HG02588 (cell line): ENCODE data around the gene SLC41A3.

Experiments used
- ATAC-seq: cut with Tn5 transposase; IDR thresholded peaks from one replicate; pipeline ENCODE4 v1.9.1; 2021; ENCODE audit warnings: mild to moderate bottlenecking, moderate library complexity; ENCODE audit not compliant: unreplicated experiment

The SLC41A3 gene

DNA sequence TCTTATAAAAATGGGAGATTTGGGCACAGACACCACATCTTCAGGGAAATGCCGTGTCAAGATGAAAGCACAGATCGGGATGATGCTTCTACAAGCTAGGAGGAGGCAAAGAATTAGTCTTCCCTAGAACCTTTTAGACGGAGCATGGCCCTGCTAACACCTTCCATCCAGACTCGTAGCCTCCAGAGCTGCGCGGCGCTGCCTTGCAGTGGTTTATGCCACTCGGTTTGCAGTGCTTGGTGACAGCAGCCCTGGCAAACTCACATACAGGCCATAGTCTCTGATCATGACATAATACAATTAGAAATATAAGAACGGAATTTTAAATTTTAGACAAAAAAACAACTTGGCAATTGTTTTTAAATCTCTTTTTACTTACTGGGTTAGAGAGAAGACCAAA is 37.1 kb upstream of the SLC41A3 start:
- ATAC-seq: no peak

DNA sequence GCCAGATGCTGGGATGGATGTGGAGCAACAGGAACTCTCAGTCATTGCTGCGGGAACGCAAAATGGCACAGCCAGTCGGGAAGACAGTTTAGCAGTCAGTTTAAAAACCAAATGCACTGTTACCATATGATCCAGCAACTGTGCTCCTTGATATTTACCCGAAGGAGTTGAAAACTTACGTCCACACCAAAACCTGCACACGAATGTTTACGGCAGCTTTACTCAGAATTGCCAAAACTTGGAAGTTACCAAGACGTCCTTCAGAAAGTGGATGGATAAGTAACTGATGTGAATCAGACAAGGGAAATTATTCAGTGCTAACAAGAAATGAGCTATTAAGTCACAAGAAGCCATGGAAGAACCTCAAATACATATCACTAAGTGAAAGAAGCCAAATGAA is 36.1 kb upstream of the SLC41A3 start:
- ATAC-seq: no peak

DNA sequence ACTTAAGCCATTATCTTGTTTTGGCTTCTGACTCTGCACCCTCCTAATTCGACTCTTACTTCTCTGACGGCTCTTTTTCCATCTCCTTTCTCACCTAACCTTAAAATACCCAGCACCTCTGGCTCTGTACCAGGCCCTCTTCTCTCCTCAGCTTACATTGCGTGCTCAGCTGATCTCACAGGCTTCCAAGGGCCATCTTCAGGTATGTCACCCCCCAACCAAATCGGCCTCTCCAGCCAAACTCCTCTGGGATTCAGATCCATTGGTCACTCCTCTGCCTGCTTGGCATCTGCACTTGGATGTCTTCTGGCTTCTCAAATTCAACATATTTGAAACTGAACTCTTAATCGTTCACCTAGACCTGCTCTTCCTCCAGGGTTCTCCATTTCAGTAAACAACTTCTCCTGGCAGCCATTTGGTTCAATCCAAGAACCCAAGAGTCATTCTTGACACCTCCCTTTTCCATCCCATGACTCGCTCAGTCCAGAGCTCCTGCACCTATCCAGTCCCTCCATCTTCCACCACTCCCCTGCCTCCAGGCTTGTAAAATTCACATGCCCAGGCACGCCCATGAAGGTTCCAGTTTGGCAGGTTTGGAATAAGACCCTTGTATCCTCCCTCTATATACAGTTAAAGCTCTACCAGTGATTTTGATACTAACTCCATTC is 35.2 kb upstream of the SLC41A3 start:
- ATAC-seq: no peak

DNA sequence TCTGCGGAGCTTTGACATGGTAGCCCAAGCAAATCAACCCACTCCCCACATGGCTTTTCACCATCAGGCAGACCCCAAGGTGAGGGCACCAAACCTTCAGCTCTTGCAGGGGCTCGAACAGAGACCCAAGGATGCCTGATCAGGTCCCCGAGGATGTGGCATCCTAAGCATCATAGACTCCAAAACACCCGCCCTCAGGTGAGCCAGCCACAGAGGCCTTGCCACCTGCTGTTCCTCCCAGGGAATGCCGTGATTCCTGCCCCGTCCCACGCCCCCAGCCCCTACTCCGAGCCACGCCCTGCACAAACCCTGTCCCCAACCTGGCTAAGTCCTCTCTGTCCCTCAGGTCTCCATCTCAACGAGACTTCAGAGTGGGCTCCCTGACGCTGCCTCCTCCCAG is 34.7 kb upstream of the SLC41A3 start:
- no peak for ATAC-seq

DNA sequence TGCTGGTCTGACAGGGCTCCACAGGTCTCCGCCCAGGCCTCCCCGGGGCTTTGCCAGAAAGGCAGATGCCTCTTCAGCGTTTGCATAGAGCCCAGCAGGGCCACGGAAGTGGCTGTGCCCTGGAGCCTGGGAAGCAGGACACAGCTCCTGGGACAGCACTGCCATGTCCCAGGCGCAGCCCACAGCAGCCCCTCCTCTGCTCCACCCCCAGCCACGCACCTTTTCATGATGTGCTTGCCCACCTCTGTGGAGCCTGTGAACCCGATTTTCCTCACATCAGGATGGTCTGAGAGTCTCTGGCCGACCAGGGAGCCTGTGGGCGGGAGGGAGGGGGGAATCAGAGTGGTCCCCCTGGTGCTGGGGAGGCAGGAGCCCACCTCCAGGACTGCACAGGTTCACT is 33.9 kb upstream of the SLC41A3 start:
- no peak for ATAC-seq

DNA sequence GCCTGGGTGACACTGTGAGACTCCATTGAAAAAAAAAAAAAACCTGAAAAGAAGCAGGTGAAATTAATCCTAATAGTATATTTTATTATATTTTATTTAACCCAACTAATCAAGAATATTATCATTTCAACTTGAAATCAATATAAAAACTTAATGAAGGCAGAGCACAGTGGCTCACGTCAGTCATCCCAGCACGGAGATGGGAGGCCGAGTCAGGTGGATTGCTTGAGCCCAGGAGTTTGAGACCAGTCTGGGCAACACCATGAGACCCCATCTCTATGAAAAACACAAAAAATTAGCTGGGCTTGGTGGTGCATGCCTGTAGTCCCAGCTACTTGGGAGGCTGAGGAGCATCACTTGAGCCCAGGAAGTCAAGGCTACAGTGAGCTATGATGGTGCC is 33.3 kb upstream of the SLC41A3 start:
- no peak for ATAC-seq

DNA sequence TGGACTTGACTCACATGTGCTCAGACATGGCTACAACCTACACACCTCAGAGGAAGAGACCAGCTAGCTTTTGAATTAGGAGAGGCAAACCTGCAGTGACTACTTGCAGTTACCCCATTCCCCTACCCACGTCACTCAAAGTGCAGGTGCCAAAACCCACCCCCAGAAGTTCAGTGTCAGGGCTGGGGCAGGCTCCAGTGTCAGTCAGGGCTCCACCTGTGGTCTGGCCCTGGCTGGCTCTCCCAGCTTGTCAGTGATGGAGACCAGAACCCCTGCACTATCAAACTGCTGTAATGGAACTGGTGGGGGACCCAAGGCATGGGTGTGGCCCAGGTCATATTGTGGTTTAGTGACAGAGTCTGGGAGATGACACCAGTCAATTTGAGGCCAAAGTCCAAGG is 32.6 kb upstream of the SLC41A3 start:
- no peak for ATAC-seq

DNA sequence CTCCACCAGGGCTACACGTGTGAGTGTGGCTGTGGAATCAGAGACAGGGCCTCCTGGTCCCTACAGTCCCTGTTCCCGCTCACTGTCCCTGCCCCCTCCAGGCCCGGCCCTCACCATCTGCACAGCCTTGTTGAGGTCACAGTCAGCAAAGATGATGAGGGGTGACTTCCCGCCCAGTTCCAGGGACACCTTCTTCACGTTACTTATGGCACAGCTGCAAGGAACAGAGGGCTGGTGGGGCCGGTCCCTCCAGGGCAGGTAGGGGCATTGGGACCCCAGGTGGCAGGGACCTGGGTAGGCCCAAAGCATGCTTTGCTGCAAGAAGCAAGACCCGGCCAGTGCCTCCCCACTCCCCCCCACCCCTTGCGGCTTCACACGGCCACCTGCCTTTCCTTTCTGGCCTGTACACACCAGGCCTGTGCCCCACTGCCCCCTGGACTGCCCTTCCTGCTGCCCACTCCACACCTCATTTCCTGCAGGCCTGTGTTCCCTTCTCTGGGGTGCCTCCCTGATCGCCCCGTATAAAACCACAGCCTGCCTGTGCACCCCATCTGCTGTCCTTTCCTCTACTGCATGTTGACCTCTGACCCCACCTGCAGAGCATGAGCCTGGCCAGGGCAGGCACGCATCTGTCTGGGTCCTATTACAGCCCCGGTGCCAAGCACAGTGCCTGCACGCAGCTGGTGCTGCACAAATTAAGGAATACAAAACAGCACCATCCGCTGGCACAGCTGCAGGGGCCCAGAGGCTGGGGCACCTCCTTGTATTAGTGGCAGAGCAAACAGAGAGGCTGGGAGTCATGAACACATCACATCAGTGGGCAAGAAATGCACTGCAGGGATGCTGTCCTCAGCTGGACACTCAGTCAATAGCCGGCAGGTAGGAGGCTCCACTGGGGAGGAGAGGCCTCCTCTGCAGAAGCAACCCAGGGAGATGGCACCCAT is 30.8 kb upstream of the SLC41A3 start:
- ATAC-seq: no peak

DNA sequence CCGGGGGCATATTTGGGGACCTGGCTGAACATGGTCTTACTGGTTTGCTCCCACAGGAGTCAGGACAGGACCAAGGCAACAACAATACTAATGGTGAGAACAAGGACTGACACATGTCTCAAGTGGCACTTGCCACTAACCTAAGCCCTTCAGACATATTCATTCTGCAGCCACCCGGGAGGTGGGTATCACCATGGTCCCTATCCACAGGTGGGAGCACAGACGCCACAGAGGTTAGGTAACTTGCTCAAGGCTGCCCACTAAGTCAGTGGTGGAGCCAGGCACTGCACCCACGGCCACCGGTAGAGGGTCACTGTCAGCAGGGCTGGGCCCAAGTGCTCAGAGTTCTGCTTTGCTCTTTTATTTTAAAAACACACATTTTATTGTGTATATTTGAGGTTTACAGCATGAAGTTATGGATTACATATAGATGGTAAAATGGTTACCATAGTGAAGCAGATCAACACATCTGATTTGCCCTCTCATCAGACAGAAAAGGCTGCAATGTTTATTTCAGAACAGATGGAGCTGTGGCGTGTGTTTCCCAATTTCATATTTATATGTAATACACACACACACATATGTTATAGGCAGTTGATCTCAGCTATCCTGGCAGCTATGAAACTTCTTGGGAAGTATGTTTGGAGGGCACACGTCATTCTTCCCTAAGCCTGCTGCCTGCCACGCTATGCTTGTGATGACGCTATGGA is 30.0 kb upstream of the SLC41A3 start:
- no peak for ATAC-seq

DNA sequence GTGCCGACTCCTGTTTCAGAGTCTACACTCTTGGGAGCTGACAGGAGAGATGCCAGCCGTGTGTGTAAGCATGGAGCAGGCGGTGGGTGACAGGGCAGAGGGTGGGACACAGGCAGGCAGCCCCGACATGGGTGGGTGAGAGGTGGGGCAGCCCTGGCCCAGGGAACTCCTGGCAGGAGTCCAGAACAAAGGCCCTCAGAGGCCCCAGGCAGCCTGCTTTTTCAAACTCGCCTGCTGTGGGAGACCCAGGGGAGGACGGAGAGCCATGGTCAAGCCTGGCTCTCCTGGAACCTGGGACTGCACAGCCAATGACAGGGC is 29.3 kb upstream of the SLC41A3 start:
- no peak for ATAC-seq

DNA sequence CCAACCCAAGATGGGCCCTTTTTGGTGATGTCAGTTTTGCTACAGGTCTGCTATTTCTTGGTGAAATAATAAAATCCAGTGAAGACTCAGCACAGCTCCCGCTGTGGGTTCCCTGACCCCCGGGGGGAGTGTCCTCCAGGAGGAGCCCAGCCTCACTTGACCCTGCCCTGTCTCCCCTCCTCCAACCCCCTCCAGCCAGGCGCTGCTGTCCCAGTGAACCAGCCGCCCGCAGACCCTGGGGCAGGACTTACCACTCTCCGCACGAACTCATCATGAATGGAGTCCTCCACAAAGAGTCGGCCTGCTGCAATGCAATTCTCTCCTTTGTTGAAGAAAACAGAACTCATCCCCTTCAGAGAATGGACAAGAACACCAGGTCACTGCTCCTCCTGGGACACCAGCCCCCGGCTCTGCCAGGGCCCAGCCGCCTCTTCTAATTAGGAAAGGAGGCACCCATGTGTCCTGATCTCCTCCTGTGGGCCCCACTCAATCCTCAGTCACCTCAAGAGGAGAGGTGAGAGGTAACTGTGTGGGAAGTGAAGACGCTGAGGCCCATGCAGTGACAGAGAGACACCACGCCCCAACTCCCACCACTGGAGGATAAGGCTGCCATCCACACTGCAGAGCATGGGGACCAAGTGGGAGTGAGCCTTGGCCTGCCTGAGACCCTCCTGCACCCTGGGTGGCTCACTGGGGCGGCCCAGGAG is 28.8 kb upstream of the SLC41A3 start:
- ATAC-seq: no peak

DNA sequence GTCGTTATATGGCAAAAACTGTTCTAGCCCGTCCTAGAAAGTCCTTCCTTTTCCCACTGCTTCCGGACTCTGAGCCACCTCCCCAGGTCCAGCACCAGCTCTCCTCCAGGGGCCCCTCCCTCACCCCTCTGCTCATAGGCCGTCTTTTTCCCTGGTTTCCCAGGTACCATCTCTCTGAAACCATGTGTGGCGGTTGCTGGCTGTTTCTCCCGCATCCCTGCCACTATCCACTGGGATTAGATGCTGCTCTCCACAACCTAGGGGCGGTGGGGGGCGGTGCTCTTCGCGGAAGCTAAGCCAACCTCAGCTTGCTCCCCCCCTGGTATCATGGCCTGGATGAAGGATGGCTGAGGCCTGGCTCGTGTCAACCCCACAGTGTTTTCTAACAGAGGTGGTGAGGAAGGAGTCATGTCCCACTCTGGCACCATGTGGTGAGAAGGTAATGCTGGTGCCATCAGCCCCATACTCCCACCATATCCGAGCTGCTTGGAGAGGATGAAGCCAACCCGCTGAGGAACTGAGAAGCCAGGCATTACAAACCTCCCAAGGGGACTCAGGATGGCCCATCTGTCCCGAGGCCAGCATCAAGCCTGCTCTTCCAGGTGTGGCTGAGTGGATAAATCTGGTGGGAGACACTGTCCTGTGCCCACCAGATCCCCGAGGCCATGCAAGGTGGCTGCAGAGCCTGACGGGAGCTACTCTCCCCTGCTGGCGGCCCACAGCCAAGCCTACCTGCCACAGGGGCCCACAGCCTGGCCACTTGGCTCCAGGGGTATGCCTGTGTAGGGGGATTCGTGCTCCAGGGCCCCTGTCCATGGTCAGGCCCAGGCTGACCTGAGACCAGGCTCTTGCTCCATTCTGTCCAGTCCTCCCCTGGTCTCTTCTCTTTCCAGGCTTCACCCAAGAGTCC is 27.9 kb upstream of the SLC41A3 start:
- ATAC-seq: no peak

DNA sequence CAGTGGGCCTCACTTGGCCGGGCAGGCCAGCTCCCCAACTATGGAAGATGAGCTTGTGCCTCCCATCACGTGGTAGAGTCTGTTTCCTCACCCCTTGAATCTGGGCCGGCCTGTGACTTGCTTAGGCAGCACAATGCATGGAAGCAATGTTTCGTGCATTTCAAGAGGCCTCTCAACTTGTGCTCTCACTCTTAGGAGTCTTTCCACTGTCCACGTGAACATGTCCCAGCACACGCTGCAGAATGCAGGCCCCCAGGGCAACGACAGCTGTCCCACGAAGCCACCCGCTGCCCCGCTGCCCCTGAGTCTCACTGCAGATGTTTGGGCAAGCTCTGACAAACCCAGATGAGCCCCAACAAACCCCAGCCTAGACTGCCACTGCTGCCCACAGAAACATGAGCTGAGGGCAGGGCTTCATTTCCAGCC is 27.2 kb upstream of the SLC41A3 start:
- no peak for ATAC-seq

DNA sequence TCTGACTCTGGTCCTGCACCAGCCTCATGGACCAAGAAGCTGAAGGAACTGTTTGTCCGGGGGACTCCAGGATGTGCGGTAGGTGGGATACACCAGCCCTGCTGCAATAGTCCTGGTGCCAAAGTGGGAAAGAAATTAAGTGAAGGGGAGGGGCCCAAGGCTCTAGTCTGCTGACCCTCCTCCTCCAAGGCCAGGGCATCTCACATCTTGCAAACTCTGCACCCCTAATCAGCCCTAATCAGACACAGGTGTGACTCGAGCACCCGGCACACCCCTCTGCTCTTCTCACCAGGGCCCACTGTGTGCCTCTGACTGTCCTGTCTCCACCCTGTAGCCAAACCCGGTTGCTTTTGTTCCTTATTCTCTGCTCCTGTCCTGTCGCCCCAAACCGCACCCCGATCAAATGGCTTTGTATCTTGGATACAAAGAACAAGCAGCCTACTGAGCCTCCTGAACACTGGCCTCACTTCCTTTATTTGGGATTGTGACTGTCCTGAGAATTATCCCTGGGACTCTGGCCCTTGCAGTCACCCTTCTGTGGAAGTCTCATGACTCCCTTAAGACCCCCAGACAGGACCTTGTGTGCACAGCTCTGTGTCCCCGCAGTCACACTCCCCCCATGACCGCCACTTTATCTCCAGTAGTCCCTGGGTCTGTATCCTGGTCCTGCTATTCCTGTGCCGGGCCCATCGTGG is 26.7 kb upstream of the SLC41A3 start:
- ATAC-seq: no peak

DNA sequence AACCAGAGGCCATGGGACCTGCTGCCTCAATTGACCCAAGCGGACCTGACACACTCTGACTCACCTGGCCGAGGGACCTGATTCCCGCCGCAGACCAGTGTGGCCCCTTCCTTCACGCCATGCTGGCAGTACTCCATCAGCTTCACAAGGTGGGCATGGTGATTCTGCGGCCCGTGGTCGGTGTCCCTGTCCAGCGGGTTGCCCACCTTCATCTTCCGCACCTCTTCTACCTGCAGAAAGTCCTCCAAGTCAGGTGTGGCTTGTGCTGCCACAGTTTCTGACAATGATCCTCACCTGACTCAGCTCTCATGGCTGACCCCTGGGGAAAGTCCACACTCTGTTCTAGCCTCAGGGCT is 25.9 kb upstream of the SLC41A3 start:
- ATAC-seq: no peak

DNA sequence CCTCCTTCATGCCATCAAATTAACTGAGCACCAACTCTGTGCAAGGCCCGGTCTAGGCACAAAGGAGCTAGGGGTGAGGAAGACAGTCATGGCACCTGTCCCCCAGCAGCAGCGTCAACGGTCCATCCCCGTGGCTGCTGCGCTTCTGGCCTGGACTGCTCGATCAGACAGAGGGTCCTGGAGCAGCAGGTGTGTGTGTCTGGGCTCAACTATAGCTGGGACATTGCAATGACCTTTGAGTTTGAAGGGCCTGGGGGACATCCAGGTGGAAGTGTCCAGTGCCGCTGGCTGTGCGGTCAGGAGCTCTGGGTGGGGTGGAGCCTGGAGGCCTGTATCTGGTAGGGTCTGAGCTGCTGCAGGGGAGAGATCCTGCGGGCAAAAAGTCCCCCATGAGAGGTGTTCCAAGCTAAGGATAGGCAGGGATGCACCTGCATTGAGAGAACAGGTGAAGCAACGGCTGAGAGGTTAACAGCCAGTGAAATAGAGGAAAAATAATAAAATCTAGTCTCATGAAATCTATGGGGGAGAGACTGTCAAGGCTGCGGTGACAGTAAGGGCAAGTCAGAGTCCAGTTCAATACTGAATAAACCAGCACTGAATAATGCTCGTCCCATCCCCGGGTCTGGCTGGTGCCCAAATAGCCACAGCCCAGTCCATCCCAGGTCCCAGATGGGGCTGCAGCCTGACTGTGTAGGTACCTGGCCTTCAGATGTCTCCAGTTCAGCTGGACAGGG is 25.4 kb upstream of the SLC41A3 start:
- no peak for ATAC-seq

DNA sequence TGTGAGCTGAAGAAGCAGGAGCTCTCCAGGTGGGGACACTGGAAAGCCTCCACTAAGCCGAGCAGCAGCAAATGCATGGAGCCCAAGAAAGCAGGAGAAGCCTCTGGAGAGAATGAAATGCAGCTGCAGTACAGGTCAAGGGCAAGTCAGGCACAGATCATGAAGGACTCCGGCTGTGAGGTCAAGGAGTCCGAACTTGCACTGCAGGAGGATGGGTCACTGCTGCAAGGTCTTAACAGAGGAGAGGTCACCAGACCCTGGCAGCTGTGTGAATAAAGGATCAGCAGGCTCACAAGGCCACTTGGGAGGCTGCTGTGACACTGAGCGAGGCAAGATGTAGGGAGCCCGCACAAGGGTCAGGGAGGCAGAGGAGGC is 24.7 kb upstream of the SLC41A3 start:
- ATAC-seq: no peak

DNA sequence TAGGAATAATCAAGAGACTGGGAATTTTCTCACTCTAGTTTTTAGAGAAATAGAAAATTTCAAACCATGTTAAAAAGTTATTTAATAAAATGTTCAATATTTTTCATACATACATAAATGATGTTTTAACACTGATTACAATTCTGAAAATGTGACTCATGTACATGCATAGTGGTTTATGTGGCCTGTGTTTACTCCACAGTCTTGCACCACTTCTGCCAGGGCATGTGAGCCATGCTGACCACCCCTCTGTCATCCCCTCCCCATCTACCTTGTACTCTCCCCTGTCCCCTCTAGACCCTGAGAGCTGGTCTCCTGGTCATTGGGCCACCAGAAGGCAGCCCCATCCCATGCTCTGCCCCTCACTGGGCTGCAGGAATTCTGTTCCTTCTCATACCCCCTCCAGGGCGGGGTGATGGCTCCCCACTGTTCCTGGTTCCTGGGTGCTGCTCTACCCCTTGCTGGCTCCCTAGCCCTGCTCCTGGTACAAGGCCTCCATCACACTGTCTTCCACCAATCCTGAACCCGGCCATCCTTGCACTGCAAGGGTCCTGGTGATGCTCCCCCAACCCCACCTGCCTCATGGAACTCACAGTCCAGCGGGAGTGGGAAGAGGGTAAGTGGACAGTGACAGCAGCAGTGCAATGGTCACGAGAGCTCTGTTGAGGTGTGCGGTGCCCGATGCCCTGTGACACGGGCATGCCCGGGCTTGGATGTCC is 24.2 kb upstream of the SLC41A3 start:
- no peak for ATAC-seq
